SK-N-MC (cell line): ENCODE measurements around the gene IDUA.

ENCODE experiments used
- DNase-seq: peaks from one replicate; pipeline ENCODE4 v3.0.0-alpha.2; 2011; ENCODE audit warnings: low read depth, low spot score
- H3K27ac ChIP-seq: fragments of 200-600 bp; sonication (generic); 2 replicates; pipeline ENCODE4 v1.5.1; 2016; ENCODE audit warnings: mixed run types
- H3K36me3 ChIP-seq: fragments of 200-600 bp; sonication (generic); 2 replicates; pipeline ENCODE4 v1.6.1; 2017; ENCODE audit warnings: antibody characterized with exemption, low read length, mixed read lengths; ENCODE audit not compliant: insufficient read depth
- H3K4me3 ChIP-seq: fragments of 200-600 bp; sonication (generic); 2 replicates; pipeline ENCODE4 v1.5.1; 2016
- H3K9ac ChIP-seq: fragments of 200-600 bp; sonication (generic); 2 replicates; pipeline ENCODE4 v1.8.0; 2017; ENCODE audit warnings: mixed run types, mixed read lengths; ENCODE audit not compliant: insufficient read length
- H3K9me3 ChIP-seq: fragments of 200-600 bp; sonication (generic); 2 replicates; pipeline ENCODE4 v1.6.1; 2017; ENCODE audit warnings: low read depth, mild to moderate bottlenecking, antibody characterized with exemption, low read length, moderate library complexity, mixed read lengths
- EZH2 ChIP-seq: fragments of 200-600 bp; sonication (generic); IDR thresholded peaks from one replicate; pipeline ENCODE4 v1.6.1; 2017; ENCODE audit warnings: antibody characterized with exemption
- FOXP2 ChIP-seq: optimal IDR thresholded peaks from 2 replicates; pipeline ENCODE3; 2011; ENCODE audit warnings: mild to moderate bottlenecking, moderate library complexity; ENCODE audit not compliant: insufficient read depth; ENCODE audit errors: extremely low read length, control extremely low read depth
- POLR2AphosphoS5 ChIP-seq: IDR thresholded peaks from 2 replicates; pipeline ENCODE4 v1.6.1; 2012; ENCODE audit warnings: mild to moderate bottlenecking, low read depth, low read length, borderline replicate concordance

Gene IDUA

DNA sequence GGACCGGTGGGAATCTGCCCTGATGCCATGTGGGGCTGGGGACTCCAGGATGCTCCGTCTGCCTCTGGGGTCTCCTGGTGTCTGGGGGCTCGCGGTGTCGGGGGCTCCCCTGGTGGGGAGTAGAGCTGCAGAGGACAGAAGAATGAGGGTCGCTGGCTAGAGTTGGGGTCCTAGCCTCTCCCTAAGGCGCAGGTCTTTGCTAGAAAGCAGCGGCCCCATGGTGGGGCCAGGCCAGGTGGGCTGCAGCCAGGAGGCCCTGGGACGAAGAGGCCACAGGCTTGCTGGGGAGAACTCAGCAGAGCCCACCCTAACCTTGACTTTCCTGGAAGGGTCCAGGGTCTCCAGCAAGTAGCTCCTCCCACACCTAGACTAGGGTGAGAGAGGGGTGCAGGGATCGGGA, 46.0 kb downstream of the IDUA start:
- no peak overlapping the region for H3K9ac ChIP-seq
- no peak overlapping the region for H3K4me3 ChIP-seq
- no peaks in the 10 kb centered on the region for H3K9me3 ChIP-seq
- no peak for DNase-seq
- TF ChIP-seq EZH2: no peak
- no peak for TF ChIP-seq POLR2AphosphoS5
- TF ChIP-seq FOXP2: no peak
- H3K36me3 ChIP-seq: no peaks in the 10 kb centered on the region
- no peak overlapping the region for H3K27ac ChIP-seq

DNA sequence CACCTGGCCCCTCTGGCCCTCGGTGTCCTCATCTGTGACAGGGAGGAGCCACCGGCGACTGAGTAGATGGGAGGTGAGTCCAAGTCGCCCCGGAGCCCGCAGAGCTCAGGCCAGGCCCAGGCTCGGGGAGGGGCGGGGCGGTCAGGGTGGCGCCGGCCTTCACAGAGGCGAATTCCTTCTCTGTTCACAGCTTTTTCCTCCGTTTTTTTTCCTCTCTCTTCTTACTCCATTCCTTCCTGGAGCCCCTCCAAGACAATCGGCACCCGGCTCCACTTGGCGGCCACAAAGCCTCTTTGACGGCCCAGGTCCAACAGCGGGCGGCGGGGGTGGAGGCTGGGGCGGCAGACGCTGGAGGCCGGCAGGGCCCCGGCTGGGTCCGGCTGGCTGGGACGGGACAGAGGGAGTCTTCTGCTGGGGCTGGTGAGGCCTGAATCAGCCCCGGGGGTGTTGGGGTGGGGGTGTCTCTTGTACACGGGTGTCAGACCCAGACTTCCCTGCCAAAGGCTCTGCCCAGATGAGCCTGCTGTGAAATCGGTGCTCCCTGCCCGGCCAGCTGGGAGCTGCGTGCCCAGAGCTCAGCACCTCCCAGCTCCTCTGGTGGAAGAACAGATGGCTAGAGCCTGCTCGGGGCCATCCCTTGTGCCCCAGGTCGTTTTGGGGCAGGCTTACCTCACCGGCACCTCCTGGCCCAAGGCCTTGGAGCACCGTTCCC, 47.2 kb downstream of the IDUA start:
- H3K9me3 ChIP-seq: no peaks in the 10 kb centered on the region
- DNase-seq: no peak
- H3K9ac ChIP-seq: no peak overlapping the region
- H3K27ac ChIP-seq: no peak overlapping the region
- TF ChIP-seq POLR2AphosphoS5: no peak
- TF ChIP-seq EZH2: no peak
- TF ChIP-seq FOXP2: no peak
- no peaks in the 10 kb centered on the region for H3K36me3 ChIP-seq
- H3K4me3 ChIP-seq: no peak overlapping the region

DNA sequence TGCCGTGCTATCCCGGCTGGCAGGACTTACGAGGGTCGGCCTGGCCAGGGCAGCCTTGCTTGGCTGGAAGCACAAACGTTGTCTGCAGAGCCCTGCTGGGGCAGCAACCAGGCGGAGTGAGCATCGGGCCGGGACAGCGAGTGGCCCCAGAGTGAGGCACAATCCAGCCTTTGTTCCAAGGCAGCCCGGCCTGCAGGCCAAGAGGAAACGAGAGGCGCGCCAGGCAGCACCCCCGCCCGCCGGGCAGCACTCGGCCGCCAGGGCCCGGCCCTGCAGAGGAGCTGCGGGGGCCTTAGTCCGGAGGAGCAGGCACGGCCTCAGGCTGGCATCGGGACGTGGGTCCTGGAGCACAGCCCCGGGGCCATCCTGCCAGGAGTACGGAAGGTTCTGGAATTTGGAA, 48.7 kb downstream of the IDUA start:
- Histone ChIP-seq H3K36me3 (no peaks in the 10 kb centered on the region), H3K9ac (no peak overlapping the region), H3K4me3 (no peak overlapping the region), H3K27ac (no peak overlapping the region), H3K9me3 (no peaks in the 10 kb centered on the region)
- no peak for TF ChIP-seq FOXP2
- TF ChIP-seq POLR2AphosphoS5: no peak
- TF ChIP-seq EZH2: no peak
- DNase-seq: no peak

DNA sequence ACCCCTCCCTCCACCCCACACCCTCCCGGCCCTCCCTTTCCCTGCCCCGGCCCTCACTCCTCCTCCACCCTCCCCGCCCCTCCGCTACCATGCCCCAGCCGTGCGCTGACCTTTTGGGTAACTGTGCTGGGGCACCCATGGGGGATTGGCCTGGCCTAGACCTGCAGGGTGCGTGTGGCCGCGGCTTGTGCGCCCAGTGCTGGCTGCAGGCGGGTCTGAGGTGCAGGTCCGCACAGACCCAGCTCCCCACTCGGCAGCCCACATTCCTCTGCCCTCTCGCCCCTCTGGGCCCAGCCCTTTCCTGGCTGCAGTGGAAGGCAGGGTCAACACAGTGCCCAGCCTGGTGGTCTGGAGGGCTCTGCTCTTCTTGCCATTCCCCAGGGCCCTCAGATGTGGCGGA, 49.3 kb downstream of the IDUA start:
- Histone ChIP-seq H3K36me3 (no peaks in the 10 kb centered on the region), H3K27ac (no peak overlapping the region), H3K9me3 (no peaks in the 10 kb centered on the region), H3K4me3 (no peak overlapping the region), H3K9ac (no peak overlapping the region)
- TF ChIP-seq POLR2AphosphoS5 (no peak), EZH2 (no peak), FOXP2 (no peak)
- no peak for DNase-seq

DNA sequence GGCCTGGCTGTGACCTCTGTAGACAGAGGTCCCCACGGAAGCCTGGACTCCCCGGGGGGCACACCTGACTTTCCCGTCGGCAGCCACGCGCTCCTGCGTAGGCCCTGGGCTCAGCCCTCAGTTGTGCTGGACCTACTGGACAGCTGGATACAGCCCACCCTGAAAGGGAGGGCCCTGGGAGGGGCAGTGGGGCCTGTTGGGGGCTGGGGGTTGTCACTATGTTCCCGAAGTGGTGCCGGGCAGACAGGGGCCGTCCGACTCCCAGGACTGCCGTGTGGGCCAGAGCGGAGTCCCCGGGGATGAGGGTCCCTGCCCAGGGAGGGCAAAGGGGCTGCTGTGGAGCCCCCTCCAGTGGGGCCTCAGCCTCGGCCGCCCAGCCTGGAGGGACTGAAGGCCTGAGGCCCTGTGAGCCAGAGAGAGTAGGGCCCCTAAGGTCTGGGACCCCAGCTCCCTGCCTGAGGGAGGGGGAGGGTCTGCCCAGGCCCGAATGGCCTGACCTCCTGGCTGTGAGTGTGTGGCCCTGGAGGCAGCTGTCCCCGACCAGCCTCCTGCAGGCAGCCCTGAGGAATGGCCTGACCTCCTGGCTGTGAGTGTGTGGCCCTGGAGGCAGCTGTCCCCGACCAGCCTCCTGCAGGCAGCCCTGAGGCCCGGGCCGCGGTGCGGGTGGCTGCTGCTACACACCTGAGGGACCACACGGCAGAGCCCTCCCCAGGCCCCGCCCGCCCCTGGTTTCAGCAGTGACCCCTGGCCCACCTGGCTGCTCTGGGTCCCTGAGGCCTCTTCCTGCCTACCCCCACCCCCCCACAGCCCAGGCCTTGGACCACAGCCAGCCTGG, 50.3 kb downstream of the IDUA start:
- no peaks in the 10 kb centered on the region for H3K9me3 ChIP-seq
- H3K4me3 ChIP-seq: no peak overlapping the region
- no peaks in the 10 kb centered on the region for H3K36me3 ChIP-seq
- H3K9ac ChIP-seq: no peak overlapping the region
- DNase-seq: no peak
- H3K27ac ChIP-seq: no peak overlapping the region
- TF ChIP-seq POLR2AphosphoS5: no peak
- TF ChIP-seq FOXP2: no peak
- no peak for TF ChIP-seq EZH2

DNA sequence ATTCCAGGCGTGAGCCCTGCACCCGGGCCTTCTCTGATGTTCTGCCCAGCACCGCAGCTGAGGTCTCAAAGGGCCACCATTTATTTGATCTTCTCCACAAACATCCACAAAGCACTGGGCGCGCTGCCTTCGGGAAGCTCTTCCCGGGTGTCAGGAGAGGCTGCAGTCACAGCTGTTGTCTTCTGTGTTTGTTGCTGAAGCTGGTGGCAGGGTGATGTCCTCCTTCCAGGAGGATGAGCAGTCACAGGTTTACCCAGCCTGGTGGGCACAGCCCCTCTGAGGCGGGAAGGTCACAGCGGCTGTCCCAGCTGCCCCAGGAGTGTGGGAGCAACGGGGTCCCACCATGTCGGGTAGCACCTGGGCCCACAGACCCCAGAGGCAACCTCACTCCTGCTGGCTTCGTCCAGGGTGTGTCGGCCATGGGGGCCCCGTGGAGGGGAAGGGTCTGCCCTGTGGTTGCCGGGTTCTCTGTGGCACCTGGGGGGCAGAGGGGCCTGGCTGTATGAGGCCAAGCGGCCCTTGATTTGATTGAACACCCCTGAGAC, 52.2 kb downstream of the IDUA start:
- H3K36me3 ChIP-seq: no peaks in the 10 kb centered on the region
- no peaks in the 10 kb centered on the region for H3K9me3 ChIP-seq
- TF ChIP-seq EZH2 (no peak), FOXP2 (no peak), POLR2AphosphoS5 (no peak)
- DNase-seq: no peak
- H3K9ac ChIP-seq: no peak overlapping the region
- H3K4me3 ChIP-seq: no peak overlapping the region
- no peak overlapping the region for H3K27ac ChIP-seq

DNA sequence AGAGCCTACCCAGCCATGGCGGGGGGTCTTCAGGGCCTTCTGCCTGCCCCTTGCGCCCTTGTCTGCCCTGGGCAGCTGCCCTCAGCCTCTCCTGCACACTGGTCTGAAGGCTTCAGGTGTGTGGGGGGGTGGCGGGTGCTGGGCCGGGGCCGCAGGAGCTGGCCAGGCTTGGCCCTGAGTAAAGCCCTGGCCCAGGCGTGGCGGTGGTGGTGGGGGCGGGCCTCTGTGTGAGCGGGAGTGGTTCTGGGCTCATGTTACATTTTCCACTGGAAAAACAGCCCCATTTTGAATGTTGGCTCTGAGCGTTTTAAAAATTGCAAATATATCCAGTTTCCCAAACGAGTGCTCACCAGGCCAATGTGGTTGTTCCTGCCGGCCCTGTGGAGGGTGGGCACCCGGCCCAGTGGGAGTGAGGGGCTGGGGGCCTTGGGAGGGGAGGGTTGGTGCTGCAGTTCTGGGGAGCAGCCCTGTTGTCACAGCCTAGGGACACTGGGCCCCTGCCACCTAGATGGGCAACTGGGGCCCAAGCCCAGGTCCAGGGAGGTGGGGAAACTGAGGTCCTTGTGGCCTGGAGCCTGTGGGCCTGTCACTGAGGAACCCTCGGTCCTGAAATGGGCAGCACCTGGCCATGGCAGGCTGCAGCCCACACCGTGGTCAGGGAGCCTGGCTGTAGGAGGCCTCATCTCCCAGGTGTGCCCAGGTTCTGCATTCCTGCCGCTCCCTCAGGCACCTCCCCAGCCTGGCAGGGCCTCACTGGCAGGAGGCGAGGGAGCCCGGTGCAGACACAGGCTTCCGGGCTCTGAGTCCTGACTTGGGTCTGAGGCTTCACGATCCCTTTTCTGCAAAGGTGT, 52.9 kb downstream of the IDUA start:
- H3K36me3 ChIP-seq: no peaks in the 10 kb centered on the region
- TF ChIP-seq EZH2 (no peak), FOXP2 (no peak), POLR2AphosphoS5 (no peak)
- no peak overlapping the region for H3K4me3 ChIP-seq
- H3K9me3 ChIP-seq: no peaks in the 10 kb centered on the region
- H3K9ac ChIP-seq: no peak overlapping the region
- DNase-seq: no peak
- no peak overlapping the region for H3K27ac ChIP-seq
